Measurements from ENCODE around the gene CCBE1. TPM values are rescaled to one million over a fixed set of nuclear protein-coding genes. Genes with fewer than 3 reads are reported as not detected.

CCBE1 gene
- polyA plus RNA-seq, 1 of the 3 experiments (the other 2 are of a cell fraction) = 5.0 TPM

GRCh38 chr18:59388817-59389216 is 308.4 kb downstream of the CCBE1 start (continued):
- TF ChIP-seq EP300 (IDR thresholded peaks at IDR 0.05; ENCODE audit: borderline replicate concordance in 1 of 2, low read depth in 1 of 2, low read length in 1 of 2) = no peak
- no peak for TF ChIP-seq RAD21 (IDR thresholded peaks at IDR 0.05; ENCODE audit: low read length)
- no peak for TF ChIP-seq CTCF (IDR thresholded peaks at IDR 0.05)
- TF ChIP-seq EZH2phosphoT487 (IDR thresholded peaks at IDR 0.05; ENCODE audit: borderline replicate concordance, low read depth) = no peak
- TF ChIP-seq TCF12 (IDR thresholded peaks at IDR 0.05) = no peak
- TF ChIP-seq MXI1 (IDR thresholded peaks at IDR 0.05; ENCODE audit: low read depth, low read length) = no peak
- TF ChIP-seq YY1 (IDR thresholded peaks at IDR 0.05; ENCODE audit: low read depth) = no peak
- TF ChIP-seq ELF1 (IDR thresholded peaks at IDR 0.05) = no peak
- no peak for TF ChIP-seq MEF2A (IDR thresholded peaks at IDR 0.05; ENCODE audit: borderline replicate concordance, low read depth)
- TF ChIP-seq NFIC (IDR thresholded peaks at IDR 0.05; ENCODE audit: borderline replicate concordance) = no peak
- no peak for TF ChIP-seq SMC3 (IDR thresholded peaks at IDR 0.05; ENCODE audit: low read depth, low read length)
- no peak for TF ChIP-seq SIN3A (IDR thresholded peaks at IDR 0.05; ENCODE audit: borderline replicate concordance, low read depth, low read length)

- H3K9me2 ChIP-seq = no peaks in the 10 kb centered on the region
- no peaks in the 10 kb centered on the region; a peak in 2 of 4 replicates for H3K4me1 ChIP-seq (ENCODE audit: control insufficient read depth in 1 of 2, insufficient read depth in 2 of 2, low read depth in 1 of 2, low read length in 1 of 2)
- H3K27ac ChIP-seq (ENCODE audit: low read depth in 2 of 2, low read length in 1 of 2) = no peak overlapping the region
- 0 out of 2 replicates have a peak, but pooled peaks cover 6% of the 10 kb centered on the region for H3K27me3 ChIP-seq (ENCODE audit: insufficient read depth)
- no peak overlapping the region for H3K4me3 ChIP-seq (ENCODE audit: low read depth in 2 of 2, low read length in 1 of 2)
- no peak for DNase-seq
- no peak overlapping the region for H2AFZ ChIP-seq (ENCODE audit: low read depth)
- 79% methylated on average over 11 of the region's 11 CpGs for WGBS (ENCODE audit: low lambda C conversion rate)
- no peaks in the 10 kb centered on the region for H3K36me3 ChIP-seq (replicated peaks in 1 of 2; ENCODE audit: control insufficient read depth in 1 of 2, insufficient read depth in 2 of 2, low read length in 1 of 2)
- CTCF ChIA-PET = interaction anchor here (0.9 to 2.9 kb wide), 5 partner anchors 15 to 318 kb away, joined by 3 to 24 read pairs (median 4); no protein-coding TSS in a partner anchor
- H4K20me1 ChIP-seq (ENCODE audit: insufficient read depth) = no peaks in the 10 kb centered on the region
- no peaks in the 10 kb centered on the region for H3K9me3 ChIP-seq
- H3F3A ChIP-seq (replicated peaks; ENCODE audit: insufficient read depth) = no peaks in the 10 kb centered on the region
- TF ChIP-seq SMC3 (IDR thresholded peaks at IDR 0.05; ENCODE audit: low read depth, low read length) (no peak), MXI1 (IDR thresholded peaks at IDR 0.05; ENCODE audit: low read depth, low read length) (no peak)
- H3K79me2 ChIP-seq (ENCODE audit: insufficient read depth) = no peaks in the 10 kb centered on the region
- H3K4me2 ChIP-seq = no peak overlapping the region
- H3K9ac ChIP-seq = no peak overlapping the region
- POLR2A ChIA-PET = no interaction called here
Measured at GRCh38 chr18:59387687-59388565, 309.3 kb downstream of the CCBE1 start.
